ENCODE data around the gene S100A14.

The S100A14 gene

DNA sequence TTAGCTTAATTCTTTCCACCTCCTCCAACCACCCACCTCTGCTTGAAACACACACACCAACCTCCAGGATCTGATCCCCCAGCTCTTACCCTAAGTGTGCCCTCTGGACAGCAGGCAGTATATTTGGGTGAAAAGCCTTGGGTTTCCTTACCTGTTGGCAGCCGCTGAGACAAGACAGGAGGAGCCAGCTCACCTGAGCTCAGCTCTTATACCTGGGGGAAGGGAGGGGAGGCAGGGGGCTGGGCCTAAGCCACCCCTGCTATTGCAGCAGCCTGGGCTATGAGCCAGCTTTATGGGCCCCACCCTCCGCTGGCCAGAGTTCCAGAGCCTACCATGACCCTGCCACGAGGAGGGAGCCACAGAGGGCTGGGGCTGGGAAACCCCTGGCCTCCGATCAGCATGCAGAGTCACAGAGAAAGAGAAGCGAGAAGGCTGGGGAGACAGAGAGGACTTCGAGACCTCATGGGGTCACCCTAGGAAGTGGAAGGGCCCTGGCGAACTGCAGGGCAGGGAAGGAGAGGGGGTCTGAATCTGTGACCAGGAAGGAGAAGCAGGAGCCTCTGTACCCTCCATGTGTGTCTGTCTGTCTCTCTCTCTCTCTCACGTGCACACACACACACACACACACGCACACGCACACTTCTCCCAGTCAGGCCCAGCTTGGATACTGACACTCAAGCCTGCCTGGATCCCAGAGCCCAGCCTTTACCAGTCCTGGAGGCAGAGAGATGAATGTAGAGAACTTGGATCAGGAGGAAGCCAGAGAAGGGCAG lies at the start of gene S100A14:
Gene S100A14, minus strand, starts transcription at position 182 of the 773 bp plus-strand sequence. CDS start 467 bp downstream, outside the sequence.
- Mint-ChIP-seq H3K27ac (no peak within 1 kb of the TSS), H3K27me3 (ENCODE audit: low read depth) (no peaks in the 10 kb centered on the region), H3K9me3 (no peaks in the 10 kb centered on the region), H3K36me3 (ENCODE audit: low read depth) (no peaks in the 10 kb centered on the region), H3K4me1 (ENCODE audit: low read depth) (peaks cover 5% of the 10 kb centered on the region), H3K4me3 (no peak within 1 kb of the TSS)

DNA sequence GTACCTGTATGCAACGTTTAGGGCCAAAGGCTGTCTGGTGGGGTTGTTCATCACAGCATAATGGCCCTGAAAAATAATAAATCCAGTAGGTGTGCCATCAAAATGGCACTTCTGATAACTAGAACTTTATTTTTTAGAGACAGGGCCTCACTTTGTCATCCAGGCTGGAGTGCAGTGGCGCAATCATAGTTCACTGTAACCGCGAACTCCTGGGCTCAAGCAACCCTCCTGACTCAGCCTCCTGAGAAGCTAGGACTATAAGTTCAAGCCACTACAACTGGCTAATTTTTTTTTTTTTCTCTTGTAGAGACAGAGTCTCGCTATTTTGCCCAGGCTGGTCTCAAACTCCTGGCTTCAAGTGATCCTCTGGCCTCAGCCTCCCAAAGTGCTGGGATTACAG lies 47.1 kb upstream of the S100A14 start:
- H3K27ac Mint-ChIP-seq, result no peak overlapping the region
- H3K4me3 Mint-ChIP-seq, result no peak overlapping the region
- H3K36me3 Mint-ChIP-seq (ENCODE audit: low read depth), result peaks cover 48% of the 10 kb centered on the region
- H3K9me3 Mint-ChIP-seq, result no peaks in the 10 kb centered on the region
- H3K27me3 Mint-ChIP-seq (ENCODE audit: low read depth), result no peaks in the 10 kb centered on the region
- peaks cover 18% of the 10 kb centered on the region for H3K4me1 Mint-ChIP-seq (ENCODE audit: low read depth)

DNA sequence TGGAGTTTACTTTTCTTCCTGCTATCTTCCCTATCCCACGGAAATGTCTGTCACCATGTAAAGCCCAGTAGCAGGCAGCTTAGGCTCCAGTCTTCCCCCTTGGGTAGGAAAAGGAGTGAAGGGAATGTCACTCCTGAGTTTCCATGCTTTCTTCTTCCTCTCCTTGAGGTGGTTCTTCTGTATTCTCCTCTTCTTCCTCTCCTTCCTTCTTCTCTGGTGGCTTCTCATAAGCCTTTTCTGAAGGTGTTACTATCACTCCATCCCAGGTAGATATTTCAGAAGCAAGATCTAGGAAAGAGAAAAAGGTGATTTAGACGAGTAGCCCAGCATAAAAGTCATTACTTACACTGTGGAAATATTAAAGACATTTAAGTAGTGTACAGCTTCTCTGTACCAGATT lies 46.1 kb upstream of the S100A14 start:
- Mint-ChIP-seq H3K36me3 (ENCODE audit: low read depth) (peaks cover 39% of the 10 kb centered on the region), H3K27ac (no peak overlapping the region), H3K4me3 (no peak overlapping the region), H3K4me1 (ENCODE audit: low read depth) (peaks cover 16% of the 10 kb centered on the region), H3K27me3 (ENCODE audit: low read depth) (no peaks in the 10 kb centered on the region), H3K9me3 (no peaks in the 10 kb centered on the region)

DNA sequence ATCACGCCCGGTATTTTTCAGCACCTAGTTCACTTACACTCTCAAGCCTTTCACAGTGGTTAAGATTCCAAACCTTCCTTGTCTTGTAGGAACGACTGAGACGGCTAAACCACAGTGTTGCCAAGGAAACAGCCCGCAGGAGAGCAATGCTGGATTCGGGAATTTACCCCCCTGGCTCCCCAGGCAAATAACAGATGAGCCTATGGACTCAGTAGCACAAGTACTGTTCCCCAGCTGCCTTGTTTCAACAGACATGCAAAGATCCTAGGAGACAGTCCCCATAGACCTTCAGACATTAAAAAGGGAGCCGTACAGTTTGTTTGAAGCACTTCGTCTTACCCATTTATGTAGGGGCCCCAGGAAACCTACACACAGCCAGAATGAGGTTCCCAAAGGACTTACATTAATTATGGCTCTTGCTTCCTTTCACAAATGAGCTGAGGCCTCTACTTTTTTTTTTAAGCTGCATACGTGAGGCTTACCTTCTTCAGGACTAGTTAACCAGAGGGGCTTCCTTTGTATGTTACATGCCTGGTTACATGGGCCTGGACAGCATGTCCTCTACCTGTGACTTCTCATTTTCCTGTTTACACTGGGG lies 45.1 kb upstream of the S100A14 start:
- H3K36me3 Mint-ChIP-seq (ENCODE audit: low read depth), result peaks cover 32% of the 10 kb centered on the region
- no peaks in the 10 kb centered on the region for H3K27me3 Mint-ChIP-seq (ENCODE audit: low read depth)
- H3K4me3 Mint-ChIP-seq, result peak overlapping the region; percentile 28

DNA sequence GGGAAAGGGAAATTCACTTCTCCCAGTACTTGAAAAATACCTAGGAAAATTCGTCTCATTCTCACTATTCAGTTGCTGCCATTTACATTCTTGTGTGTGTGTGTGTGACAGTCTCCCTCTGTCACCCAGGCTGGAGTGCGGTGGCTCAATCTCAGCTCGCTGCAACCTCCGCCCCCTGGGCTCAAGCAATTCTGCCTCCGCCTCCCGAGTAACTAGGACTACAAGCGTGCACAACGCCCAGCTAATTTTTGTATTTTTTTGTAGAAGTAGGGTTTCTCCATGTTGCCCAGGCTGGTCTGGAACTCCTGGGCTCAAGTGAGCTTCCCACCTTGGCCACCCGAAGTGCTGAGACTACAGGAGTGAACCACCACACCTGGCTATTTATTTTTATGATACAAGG lies 43.5 kb upstream of the S100A14 start:
- Mint-ChIP-seq H3K36me3 (ENCODE audit: low read depth) (peaks cover 23% of the 10 kb centered on the region), H3K4me1 (ENCODE audit: low read depth) (peaks cover 16% of the 10 kb centered on the region), H3K9me3 (no peaks in the 10 kb centered on the region), H3K4me3 (peak overlapping the region; percentile 93), H3K27me3 (ENCODE audit: low read depth) (no peaks in the 10 kb centered on the region), H3K27ac (peak overlapping the region; percentile 59)

More for the DNA sequence above, 45.1 kb upstream of the S100A14 start:
- Mint-ChIP-seq H3K9me3 (no peaks in the 10 kb centered on the region), H3K27ac (no peak overlapping the region), H3K4me1 (ENCODE audit: low read depth) (peaks cover 18% of the 10 kb centered on the region)

DNA sequence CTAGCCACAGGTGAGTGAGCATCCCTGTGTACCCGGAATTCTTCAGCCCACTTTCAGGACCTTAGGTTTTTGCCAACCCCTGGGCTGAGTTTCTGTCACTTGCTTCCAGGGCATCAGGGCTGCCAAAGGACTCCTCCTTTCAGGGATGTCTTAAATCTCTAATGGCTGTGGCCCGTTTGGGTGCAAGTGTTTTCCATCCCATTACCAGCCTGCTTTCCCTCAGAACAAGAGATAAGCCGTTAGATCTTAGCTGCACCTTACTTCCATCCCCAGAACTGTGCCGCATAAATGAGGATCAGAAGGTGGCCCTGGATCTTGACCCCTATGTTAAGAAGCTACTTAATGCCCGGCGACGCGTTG lies 43.0 kb upstream of the S100A14 start:
- Mint-ChIP-seq H3K9me3 (no peaks in the 10 kb centered on the region), H3K4me3 (peak overlapping the region; percentile 93), H3K36me3 (ENCODE audit: low read depth) (peaks cover 20% of the 10 kb centered on the region), H3K27me3 (ENCODE audit: low read depth) (no peaks in the 10 kb centered on the region), H3K4me1 (ENCODE audit: low read depth) (peaks cover 16% of the 10 kb centered on the region), H3K27ac (peak overlapping the region; percentile 76)

DNA sequence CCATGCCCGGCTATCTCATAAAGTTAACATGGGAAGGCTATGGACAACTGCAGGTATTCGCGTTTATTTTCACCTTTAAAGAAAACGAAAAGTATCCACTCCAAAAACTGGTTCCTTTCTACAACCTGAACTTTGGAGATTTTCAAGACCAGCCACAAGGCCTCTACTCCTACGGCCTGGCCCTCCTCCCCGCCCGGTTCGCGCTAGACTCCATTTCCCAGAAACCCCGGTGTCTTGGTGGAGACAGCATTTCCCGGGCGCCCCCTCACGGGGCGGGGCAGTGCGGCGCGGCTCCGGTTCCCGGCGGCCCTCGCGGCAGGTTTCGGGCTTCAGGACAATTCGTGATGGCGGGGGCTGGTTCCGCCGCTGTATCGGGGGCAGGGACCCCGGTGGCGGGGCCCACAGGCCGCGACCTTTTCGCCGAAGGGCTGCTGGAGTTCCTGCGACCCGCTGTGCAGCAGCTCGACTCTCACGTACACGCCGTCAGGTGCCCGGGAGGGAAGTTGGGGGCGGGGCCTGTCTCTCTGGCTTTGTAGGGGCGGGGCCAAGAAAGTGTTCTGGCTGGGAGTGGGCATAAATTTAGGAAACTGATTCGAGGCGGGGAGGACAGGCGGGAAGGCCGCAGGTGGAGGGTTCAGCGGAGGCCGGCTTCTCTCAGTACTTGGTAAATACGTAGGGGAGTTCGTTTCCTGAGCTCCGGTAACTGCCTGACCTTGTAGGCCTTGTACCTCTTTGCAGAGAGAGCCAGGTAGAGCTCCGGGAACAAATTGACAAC lies 42.5 kb upstream of the S100A14 start, which contains the start of gene SNAPIN:
Gene SNAPIN, plus strand, starts transcription at position 304 of the 775 bp plus-strand sequence. Its CDS starts 41 bp downstream, at position 345.
- Mint-ChIP-seq H3K36me3 (ENCODE audit: low read depth) (peaks cover 15% of the 10 kb centered on the region), H3K27ac (peak within 1 kb of the TSS; percentile 76), H3K4me3 (peak within 1 kb of the TSS; percentile 93), H3K9me3 (no peaks in the 10 kb centered on the region), H3K4me1 (ENCODE audit: low read depth) (peaks cover 16% of the 10 kb centered on the region), H3K27me3 (ENCODE audit: low read depth) (no peaks in the 10 kb centered on the region)

DNA sequence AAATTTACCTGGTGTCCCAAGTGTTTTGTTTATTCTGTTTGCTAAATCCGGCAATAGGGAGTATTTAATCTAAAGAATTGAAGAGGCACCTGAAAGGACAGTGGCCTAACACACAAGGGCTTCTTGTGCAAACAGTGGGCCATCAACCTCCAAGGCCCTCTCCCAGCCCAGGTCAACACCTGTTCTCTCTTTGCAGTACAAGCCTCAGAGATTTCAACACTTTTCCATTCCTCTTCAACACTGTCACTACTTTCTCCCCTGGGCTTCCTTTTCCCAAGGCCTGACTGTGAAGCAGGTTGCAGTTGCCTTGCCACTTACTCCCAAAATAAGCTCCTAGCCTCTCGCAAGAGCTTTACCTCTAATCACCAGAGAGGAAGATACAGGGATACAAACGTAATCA lies 39.2 kb upstream of the S100A14 start:
- Mint-ChIP-seq H3K9me3 (no peaks in the 10 kb centered on the region), H3K27ac (no peak overlapping the region), H3K4me3 (no peak overlapping the region), H3K36me3 (ENCODE audit: low read depth) (no peaks in the 10 kb centered on the region), H3K4me1 (ENCODE audit: low read depth) (peaks cover 14% of the 10 kb centered on the region), H3K27me3 (ENCODE audit: low read depth) (no peaks in the 10 kb centered on the region)

DNA sequence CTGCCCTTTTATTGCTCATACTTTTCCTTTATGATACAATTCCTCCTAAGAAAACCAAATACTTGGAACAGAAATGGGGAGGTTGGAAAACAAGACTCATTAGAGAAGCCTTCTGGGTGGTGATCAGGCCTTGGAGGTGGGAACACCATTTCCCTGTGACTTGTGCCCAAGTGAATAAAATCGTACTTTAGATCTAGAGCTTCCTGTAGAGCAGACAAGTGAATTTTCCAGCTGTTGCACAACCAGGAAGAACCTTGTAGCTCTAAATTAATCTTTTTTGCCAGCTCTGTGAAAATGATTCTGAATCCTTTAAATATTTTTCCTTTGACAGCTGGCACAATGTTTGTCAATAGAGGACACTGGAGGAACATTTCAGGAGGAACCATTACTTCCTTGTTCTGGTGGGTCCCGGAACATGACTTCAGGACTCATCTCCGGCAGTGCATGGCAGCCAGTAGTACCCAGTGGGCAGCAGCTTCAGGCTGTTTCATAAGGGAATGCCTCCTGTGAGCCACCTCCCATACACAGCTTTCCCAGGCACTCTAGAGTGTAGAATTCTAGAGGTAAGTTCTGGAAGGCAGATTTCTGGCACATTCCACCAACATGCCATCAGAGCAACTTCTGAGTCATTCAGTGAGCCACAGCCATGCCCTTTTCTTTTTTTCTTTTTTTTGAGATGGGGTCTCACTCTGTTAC lies 36.8 kb upstream of the S100A14 start:
- Mint-ChIP-seq H3K27ac (no peak overlapping the region), H3K4me3 (no peak overlapping the region)

DNA sequence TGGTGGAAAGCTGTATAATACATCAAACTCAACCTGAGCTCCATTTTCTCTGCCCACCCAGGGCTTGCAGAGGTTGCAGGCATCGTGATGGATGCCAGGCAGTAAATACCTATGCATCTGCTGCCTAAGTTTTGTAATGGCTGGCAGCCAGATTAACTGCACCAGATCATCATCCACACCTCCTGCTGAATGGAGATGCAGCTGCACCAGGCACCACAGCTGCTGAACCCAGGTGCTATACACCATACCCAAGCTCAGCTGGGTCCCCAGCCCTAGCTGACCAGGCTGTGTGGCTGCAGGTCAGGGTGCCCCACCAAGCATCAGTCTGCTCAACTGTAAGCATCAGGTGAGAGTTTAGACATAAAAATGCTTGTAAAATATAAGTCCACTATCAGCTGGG lies 35.6 kb upstream of the S100A14 start:
- H3K36me3 Mint-ChIP-seq (ENCODE audit: low read depth), result peaks cover 8% of the 10 kb centered on the region
- H3K4me3 Mint-ChIP-seq, result no peak overlapping the region
- peaks cover 16% of the 10 kb centered on the region for H3K4me1 Mint-ChIP-seq (ENCODE audit: low read depth)
- H3K27me3 Mint-ChIP-seq (ENCODE audit: low read depth), result no peaks in the 10 kb centered on the region
- H3K9me3 Mint-ChIP-seq, result no peaks in the 10 kb centered on the region
- no peak overlapping the region for H3K27ac Mint-ChIP-seq

More for the DNA sequence above, 36.8 kb upstream of the S100A14 start:
- Mint-ChIP-seq H3K9me3 (no peaks in the 10 kb centered on the region), H3K36me3 (ENCODE audit: low read depth) (no peaks in the 10 kb centered on the region), H3K27me3 (ENCODE audit: low read depth) (no peaks in the 10 kb centered on the region), H3K4me1 (ENCODE audit: low read depth) (peaks cover 14% of the 10 kb centered on the region)

DNA sequence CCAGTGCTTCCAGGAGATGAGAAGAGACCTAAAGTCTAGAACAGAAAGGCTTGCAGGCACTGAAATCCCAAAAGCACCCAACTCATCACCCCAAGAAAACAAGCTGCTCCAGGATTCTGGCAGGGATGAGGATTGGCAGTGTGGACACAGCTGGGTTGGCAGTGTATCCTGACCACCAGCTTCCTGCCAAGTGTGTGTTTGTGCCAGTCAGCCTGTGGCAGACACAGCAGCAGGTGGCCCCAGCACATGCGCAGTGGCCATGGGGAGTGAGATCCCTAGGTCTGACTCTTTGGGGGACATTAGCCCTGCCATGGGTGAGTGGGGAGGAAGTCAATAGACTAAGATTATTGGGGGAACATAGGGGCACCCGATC lies 33.7 kb upstream of the S100A14 start:
- Mint-ChIP-seq H3K4me3 (no peak overlapping the region), H3K4me1 (ENCODE audit: low read depth) (peaks cover 25% of the 10 kb centered on the region), H3K27ac (peak overlapping the region; percentile 67)

DNA sequence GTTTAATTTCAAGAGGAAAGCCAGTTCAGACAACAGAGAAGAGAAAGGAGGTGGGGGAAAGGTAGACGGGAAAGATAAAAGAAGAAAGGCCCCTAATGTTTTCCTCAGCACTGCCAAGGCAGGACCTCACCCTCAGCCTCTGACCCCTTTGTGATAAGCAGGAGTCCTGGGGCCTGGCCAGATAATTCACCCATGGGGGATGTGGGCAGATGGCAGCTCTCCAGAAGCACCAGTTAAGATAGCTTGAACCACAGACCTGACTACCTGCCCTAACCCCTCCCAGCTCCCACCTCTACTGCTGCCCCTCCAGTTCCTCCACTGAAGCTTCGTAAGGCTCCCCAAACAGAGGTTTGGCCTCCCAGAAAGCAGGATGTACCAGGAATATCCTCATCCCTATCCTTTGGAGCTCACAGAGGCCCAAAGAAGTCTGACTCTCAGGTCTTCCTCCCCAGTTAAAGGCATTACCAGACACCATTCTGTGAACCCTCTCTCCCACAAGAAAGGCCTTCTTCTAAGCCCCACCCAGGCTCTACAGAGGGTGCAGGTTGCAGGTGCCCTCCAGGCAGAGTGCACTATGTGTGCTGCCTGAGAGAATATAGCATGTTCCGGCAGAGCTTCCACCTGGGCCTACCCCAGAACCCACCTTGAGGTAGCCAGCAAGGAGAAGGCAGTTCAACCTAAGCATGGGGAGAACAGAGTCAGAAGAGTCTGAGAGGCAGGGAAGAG lies 33.2 kb upstream of the S100A14 start:
- Mint-ChIP-seq H3K36me3 (ENCODE audit: low read depth) (peaks cover 31% of the 10 kb centered on the region), H3K9me3 (no peaks in the 10 kb centered on the region), H3K4me1 (ENCODE audit: low read depth) (peaks cover 27% of the 10 kb centered on the region), H3K27me3 (ENCODE audit: low read depth) (no peaks in the 10 kb centered on the region), H3K27ac (peak overlapping the region; percentile 67), H3K4me3 (no peak overlapping the region)

More for the DNA sequence above, 33.7 kb upstream of the S100A14 start:
- Mint-ChIP-seq H3K9me3 (no peaks in the 10 kb centered on the region), H3K27me3 (ENCODE audit: low read depth) (no peaks in the 10 kb centered on the region), H3K36me3 (ENCODE audit: low read depth) (peaks cover 25% of the 10 kb centered on the region)

DNA sequence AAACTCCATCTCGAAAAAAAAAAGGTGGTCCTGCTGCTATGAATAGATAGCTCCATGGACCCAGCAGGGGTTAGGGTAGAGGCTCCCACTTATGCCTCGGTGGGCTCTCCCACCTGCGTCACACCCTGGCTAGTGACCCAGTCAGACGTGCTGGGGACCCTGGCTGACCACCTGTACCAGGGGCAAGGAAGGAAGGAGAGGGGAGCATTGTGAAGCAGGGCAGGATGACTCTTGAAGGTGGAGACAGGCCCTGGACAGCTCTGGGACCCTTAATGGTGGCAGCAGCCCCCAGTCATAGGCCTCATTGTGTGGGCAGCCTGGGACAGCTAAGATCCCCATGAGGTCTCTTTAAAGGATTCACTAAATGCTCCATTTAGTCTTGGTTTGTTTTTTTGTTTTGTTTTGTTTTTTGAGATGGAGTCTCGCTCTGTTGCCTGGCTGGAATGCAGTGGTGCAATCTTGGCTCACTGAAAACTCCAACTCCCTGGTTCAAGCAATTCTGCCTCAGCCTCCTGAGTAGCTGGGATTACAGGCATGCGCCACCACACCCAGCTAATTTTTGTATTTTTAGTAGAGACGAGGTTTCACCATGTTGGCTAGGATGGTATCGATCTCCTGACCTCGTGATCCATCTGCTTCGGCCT lies 32.0 kb upstream of the S100A14 start:
- Mint-ChIP-seq H3K36me3 (ENCODE audit: low read depth) (peaks cover 43% of the 10 kb centered on the region), H3K4me1 (ENCODE audit: low read depth) (peaks cover 37% of the 10 kb centered on the region), H3K27me3 (ENCODE audit: low read depth) (no peaks in the 10 kb centered on the region), H3K4me3 (no peak overlapping the region), H3K27ac (no peak overlapping the region), H3K9me3 (no peaks in the 10 kb centered on the region)
